ENCODE measurements around the gene AMN.

AMN gene

DNA sequence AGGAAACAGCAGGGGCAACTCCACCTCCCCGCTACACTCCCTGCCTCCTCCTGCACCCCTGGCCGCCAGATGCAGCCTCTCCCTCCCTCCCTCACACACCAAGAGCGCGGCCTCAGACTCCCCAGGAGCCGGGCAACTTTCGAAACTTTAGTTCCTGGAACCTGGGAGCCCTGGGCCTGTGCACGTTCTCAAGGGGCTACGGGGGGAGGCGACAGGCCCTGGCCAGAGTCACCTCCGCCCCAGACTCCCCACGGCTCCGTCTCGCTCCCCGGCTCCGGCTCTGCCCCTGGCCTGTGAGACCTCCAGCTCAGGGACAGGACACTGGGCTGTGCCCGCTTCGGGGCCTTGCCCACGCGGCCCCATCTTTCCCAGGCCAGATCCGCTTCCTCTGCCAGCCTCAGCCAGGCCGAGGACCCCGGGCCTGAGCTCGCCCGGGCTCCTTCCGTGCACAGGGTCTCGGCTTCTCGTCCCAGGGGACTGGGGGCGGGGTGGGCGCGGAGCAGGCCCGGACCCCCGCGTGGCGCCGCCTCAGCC lies 5.5 kb downstream of the AMN start:
- no peak for DNase-seq (ENCODE audit: low read depth, low spot score)

DNA sequence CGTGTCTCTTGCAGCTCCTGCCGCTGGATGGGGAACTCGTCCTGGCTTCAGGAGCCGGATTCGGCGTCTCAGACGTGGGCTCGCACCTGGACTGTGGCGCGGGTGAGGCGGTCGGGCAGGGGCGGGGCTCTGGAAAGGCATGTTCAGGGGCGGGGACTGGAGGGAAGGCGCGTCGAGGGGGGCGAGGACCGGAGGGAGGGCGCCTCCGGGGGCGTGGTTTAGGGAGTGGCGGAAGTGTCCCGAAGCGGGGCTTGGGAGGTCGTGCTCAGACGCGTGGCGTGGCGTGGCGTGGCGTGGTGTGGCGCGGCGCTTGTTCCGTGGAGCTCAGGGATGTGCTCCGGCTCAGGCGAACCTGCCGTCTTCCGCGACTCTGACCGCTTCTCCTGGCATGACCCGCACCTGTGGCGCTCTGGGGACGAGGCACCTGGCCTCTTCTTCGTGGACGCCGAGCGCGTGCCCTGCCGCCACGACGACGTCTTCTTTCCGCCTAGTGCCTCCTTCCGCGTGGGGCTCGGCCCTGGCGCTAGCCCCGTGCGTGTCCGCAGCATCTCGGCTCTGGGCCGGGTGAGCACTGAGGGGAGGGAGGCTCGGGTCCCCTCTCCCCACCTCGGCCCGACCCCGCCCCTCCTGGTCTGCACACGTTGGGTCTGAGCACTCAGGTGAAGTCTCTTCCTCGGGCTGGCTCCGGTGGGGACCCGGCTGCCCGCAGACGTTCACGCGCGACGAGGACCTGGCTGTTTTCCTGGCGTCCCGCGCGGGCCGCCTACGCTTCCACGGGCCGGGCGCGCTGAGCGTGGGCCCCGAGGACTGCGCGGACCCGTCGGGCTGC lies 6.2 kb downstream of the AMN start:
- peak; percentile 48 for DNase-seq (ENCODE audit: low read depth, low spot score)

DNA sequence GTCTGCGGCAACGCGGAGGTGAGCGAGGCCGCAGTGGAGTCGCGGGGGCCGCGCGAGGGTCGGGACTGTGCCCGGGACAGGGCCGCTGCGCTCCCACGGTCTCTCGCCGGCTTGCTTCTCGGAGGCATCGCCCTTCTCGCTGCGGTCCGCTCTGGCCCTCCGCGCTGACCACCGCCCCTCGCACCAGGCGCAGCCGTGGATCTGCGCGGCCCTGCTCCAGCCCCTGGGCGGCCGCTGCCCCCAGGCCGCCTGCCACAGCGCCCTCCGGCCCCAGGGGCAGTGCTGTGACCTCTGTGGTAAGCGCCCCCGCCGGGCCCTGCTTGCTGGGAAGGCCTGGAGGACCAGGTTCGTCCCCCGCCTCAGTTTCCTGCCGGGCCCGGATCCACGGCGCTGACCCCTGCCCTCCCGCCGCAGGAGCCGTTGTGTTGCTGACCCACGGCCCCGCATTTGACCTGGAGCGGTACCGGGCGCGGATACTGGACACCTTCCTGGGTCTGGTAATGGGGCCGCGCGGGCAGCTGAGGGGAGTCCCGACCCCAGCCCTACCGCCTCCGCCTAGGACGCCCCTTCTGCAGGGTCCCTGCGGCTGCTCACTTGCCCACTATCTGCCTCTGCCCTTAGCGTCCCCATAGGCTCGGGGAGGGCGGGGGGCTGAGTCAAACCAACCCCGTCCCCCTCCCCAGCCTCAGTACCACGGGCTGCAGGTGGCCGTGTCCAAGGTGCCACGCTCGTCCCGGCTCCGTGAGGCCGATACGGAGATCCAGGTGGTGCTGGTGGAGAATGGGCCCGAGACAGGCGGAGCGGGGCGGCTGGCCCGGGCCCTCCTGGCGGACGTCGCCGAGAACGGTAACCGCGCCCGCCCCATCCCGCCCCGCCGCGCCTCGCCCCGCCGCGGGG lies 7.0 kb downstream of the AMN start:
- DNase-seq (ENCODE audit: low read depth, low spot score), result no peak

DNA sequence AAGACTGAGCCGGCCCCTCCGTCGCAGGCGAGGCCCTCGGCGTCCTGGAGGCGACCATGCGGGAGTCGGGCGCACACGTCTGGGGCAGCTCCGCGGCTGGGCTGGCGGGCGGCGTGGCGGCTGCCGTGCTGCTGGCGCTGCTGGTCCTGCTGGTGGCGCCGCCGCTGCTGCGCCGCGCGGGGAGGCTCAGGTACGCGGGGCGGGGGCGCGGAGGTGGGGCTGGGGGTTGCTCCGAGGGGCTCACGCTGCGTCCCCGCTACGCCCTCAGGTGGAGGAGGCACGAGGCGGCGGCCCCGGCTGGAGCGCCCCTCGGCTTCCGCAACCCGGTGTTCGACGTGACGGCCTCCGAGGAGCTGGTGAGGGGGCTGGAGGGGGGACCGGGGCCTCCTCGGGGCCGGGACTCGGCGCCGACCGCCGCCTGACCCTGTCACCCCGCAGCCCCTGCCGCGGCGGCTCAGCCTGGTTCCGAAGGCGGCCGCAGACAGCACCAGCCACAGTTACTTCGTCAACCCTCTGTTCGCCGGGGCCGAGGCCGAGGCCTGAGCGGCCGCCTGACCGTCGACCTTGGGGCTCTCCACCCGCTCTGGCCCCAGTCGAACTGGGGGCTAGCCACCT lies 7.8 kb downstream of the AMN start:
- DNase-seq (ENCODE audit: low read depth, low spot score), result no peak

DNA sequence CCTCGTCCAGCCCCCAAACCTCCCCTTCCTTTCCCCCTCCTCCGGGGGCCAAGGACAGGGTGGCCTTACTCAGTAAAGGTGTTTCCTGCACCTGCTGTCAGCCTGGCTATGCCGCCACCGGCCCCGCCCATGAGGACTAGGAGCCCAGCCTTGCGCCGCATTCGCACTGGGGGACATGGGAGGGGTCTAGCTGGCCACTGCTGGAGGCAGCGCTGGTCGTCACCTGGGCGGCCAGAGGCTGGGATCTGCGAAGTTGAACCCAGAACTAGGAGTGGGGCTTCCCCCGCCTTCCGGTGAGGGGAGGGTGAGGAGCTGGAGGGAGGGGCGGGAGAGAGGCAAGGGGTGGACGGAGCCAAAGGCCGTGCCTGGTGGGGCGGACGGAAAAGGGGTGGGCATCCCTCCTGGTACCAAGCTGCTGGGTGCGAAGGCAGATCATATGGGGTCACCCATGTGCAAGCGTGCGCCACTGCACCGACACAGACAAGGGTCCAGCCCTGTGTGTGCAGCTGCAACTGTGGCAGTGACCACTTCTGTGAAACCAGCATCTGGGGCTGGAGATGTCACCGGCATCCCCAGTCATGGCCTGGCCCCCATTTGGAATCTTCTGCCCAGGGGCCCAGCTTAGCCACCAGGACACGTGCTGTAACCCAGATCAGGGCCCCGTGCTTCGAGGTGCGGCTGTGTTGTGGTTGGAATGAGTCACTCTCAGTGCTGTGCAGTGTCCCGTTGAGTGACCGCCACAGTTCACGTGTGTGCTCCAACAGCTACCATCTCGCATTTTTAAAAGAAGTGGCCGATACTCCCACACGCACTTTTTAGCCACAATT lies 8.5 kb downstream of the AMN start:
- DNase-seq (ENCODE audit: low read depth, low spot score), result no peak

DNA sequence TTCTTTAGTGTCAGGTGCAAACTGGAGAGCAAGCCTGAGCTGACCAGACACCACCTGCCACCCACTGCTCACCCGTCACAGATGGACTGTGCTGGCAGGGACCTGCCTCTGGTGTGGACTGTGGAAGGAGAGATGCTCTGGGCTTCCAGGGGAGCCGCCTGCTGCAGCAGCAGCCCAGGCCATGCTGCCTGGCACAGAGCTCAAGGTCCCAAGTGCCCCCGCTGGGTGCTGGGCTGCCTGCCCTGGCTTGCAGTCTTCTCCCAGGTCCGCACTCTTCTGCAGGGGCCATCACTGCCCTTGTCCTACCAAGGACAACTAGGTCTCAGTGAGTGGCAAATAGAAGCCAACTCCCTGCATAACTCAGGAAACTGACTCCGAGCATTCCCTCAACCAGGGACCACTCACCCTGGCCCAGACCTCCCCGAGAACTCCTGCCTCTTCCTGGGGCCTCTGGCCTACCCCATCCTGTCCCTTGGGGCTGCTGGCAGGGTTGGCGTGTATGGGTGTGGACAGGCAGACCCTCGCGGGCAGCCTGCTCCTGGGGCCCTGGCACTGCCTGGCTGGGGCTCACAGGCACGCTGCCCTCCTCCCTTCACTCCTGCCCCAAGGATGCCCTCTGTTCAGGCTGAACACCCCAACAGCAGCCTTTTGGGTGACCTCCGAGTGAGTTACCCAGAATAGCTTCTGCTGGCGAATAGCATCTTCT lies 9.3 kb downstream of the AMN start:
- no peak for DNase-seq (ENCODE audit: low read depth, low spot score)

DNA sequence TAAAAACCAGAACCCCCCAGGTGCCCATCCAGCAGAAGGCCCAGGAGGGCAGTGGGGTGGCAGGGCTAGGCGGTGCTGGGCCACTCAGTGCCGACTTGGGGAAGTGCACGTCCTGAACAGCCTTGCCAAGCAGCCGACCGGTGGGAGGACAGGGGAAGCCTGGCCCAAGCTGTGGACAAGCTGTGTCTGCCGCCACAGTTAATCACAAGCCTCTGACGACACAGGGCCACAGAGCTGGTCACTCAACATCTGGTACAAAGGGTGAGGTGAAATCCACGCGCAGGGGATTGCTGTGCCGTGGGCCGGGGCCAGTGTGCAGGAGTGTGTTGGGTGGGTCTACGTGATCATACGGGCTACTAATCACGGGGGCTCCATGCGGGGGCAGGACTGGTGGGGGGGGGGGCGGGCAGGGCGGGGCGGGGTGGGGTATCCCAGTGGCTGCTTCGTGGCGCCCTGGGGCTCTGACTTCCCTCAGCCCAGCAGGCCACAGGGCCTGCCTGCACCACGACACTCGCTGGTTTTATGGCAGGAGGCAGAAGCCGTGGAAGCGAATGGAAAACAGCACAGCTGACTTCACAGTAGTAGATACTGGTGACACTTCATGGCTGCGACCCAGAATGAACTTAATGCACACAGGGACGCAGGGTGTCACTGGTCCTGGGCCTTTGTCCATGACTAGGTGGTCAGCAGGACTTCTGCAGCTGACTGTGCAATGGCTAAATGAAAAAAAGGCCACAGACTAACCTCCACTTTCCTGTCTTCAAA lies 10.2 kb downstream of the AMN start:
- DNase-seq (ENCODE audit: low read depth, low spot score), result no peak

DNA sequence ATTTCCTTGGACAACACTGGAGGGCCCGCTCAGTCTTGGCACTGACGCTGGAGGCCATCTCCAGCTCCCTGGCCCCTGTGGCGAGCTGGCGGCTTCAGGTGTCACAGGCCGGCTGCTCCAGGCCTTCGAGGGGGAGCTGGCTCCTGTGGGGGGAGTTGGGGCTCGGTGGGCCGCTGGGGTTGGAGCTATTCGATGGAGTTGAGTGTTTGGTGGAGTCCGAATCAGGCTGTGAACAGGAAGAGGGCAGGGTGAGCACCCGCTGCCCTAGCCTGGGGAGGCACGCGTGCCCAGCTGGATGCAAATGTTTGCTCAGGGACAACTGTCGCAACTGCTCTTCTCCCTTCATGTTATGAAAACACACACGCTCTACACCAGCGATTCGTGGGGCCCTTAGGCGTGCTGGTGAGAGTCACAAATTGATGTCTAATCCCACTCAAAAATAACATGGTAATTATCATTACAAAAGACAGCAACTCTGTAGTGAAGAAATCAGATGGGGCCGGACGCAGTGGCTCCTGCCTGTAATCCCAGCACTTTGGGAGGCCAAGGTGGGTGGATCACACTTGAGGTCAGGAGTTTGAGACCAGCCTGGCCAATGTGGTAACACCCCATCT lies 11.3 kb downstream of the AMN start:
- DNase-seq (ENCODE audit: low read depth, low spot score), result no peak

DNA sequence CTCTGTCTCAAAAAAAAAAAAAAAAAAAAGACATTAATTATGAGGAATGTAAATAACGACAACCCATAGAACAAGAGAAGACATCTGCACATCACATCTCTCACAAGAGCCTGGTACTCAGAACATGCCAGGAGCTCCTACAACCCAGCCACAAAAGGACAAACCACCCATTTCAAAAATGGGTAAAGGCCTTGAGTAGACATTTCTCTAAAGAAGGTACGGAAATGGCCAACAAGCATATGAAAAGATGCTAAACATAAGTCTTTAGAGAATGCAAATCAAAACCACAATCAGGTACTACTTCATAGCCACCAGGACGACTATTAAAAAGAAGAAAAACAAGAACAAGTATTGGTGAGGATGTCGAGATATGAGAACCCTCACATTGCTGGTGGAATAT lies 13.3 kb downstream of the AMN start:
- DNase-seq (ENCODE audit: low read depth, low spot score), result no peak

DNA sequence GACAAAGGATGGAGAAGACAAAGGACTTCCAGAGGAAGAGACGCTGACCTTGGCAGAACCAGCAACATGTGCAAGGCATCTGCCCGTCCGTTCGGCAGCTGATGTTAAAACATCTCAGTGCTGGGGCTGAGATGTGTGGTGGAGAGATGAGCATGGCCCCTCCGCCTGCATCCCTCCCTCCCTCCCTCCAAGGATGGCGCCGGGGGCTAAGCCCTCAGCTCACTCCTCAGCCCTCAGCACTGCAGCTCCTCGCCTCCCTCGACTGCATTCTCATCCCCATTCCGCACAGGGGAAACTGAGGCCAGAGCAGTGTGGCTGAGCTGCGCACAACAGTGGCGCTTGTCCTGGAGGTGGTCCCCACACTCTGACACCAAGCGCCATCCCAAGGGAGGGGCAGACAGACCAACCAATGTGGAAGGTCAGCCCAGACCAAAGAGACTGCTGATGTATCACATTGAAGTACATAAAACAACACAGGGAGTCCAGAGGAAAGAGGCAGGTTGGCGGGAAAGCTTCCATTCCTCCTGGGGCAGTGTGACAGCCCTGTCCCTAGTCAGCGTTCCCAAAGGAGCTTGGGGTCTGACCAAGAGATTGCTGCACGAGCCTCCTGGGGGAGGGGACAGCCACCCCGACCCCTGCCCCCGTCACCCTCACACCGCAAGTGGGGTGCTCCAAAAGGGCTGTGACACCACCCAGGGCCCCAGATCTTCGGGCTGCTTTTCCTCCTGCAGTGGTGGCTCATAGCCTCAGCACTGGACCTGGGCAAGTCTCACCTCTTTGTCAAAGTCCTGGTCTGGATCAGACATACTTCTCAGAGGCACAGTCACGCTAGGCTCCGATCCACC lies 15.1 kb downstream of the AMN start:
- no peak for DNase-seq (ENCODE audit: low read depth, low spot score)

DNA sequence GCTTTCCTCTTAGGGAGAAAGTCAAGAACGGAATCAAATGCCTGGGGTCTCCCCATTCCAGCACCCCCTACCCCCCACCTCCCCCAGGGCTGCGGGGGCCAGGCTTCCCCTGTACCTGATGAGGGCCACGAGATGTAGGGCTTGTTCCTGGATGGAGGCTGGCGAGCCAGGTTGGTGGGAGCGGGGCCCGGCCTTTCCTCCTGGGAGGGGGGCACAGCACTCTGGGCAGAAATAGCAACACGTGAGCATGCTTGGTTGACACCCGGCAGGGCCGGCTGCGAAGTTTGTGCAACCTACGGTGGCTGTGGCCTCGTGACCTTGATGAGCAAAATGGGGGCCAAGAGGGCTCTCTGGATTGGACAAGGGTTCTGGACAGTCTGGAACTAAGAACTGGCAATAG lies 15.7 kb downstream of the AMN start:
- no peak for DNase-seq (ENCODE audit: low read depth, low spot score)

DNA sequence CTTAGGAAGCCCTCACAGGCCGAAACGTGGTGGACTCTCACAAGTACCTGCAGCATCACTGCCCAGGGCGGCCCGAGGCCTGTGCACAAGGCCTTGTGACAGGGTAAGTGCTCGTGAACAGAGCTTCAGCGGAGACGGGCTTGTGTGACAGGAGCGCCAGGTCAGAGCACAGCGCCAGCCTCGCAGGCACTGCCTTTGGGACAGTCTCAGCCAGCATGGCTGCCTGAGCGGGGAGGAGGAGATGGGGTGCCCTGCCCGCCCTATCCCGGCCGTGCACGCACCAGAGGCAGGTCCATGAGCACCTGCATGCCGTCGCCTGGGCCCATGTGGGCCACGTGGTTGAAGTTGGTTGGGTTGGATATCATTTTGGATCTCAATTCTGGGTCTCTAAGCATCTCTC lies 16.9 kb downstream of the AMN start:
- DNase-seq (ENCODE audit: low read depth, low spot score), result no peak

DNA sequence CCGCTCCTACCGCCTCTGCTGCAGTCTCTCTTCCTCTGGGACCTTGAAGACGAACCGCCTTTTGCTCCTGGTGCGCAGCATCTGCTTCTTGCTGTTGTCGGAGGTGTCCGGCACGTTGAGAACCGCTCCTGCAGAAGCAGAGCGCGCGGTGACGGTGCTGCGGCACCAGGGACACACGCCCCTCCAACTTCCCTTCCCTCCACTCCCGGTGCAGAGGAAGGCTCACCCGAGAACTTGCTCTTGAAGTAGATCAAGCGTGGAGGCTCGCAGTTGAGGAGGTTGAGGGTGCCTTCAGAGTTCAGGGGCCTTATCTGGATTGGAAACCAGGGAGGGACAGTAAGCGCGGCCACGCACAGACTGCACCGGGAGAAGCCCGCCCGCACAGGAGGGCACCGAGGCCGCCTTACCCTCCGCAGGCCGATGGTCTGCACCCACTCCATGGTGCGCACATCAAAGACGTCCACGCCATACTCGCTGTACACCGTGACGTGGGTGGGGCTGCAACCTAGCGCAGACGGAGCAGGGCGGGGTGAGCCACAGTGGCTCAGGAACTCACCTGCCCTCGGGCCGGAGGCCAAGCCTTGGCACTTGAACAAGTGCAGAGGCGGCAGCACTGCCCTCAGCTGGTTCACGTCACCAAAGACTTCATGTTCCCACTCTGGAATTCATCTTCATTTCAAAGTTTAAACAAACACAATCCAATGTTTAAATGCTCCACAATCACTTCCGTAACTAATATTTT lies 17.5 kb downstream of the AMN start:
- DNase-seq (ENCODE audit: low read depth, low spot score), result no peak

DNA sequence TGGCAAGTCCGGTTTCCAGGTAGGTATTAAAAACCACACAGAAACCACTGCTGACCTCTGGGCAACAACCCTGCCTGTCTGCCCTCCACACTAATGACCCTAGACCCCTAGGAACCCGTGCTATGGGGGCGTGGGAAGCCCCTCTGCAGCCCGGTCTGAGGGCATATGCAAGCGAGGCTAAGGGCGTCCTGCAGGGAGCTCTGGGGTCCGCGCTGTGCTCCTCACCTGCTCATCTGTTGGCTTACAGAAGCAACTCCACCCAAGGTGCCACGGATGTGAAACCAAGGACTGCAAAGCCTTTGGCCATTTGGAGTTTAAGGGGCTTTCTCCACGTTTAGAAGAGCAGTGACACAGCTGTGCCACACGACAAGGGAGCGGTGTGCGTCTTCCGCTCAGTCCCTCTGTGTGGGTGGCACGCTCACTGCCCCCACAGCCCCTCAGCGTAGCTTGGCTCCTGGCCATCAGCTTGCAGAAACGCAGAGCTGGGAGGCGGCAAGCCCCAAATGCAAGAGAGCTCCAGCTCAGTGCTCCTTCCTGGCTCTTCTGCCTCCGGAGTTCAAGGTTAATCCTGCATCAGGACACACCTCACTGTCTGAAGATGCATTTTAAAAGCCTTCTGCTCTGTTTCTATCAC lies 18.4 kb downstream of the AMN start:
- DNase-seq (ENCODE audit: low read depth, low spot score), result no peak

DNA sequence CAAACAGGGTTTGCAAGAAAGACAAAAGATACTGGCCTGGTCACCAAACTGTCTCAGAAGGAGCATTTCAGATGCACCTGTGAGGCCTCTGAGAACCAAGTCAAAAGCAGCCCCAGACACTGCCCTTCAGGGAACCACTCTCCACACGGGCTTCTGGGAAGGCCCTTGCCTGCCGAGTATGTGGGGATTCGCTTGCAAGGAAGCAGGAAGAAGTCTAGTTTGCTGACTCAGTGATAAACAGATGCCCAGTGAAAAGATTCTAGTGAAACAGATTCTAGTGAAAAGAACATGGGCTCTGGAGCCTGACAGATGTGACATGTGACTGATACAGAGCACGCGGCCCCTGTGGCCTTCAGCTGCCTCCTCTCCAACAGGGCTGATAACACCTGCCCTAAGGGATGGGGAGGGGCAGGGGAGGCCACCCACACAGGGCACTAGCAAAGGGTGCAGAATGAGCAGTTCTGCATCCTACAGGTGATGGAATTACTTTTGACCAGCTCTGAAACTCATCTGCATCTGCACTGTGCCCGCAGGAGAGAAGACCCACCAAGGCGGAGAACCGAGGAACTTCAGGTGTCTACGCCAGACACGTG lies 19.1 kb downstream of the AMN start:
- DNase-seq (ENCODE audit: low read depth, low spot score), result no peak

DNA sequence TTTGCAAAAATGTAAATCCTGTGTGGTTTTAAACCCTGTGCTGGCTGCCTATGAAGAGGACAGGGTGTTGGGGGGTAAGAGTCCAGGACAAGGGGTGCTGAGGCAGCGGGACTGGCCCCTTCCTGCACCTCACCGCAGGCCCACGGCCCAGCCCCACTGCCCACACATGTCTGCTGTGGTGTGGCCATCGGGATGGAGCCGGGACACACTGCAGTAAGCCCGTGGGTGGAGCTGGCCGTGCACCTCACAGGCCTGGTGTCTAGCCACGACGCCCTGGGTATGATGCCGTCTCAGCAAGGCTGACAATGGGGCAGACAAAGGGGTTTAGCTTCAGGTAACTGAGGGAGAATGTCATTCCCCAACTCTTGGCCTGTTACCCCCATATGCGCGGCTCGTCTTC lies 19.6 kb downstream of the AMN start:
- no peak for DNase-seq (ENCODE audit: low read depth, low spot score)

DNA sequence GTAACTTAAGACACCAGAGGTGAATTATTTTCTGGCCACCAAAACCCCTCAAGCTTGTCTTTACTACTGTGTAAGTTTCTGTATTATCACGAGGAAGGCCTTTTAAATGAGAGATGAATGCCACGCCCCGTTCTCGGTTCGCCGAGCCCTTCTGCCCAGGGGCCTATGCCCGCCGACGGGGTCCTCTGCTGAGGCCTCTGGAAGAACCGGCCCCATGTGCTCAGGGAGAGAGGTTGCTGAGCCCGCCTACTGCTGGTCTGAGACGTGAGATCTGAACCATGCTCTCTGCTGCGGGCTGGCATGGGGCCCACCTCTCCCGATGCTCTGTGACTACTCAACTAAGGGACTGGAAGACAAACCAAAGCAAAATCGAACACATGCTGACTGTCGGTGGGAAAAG lies 21.0 kb downstream of the AMN start:
- no peak for DNase-seq (ENCODE audit: low read depth, low spot score)
